HFF-Myc (cell line): ENCODE measurements around the gene TFB2M.

ENCODE experiments used
- DNase-seq: peaks from one replicate; pipeline ENCODE4 v3.0.0-alpha.2; 2011; ENCODE audit warnings: low read depth; ENCODE audit errors: extremely low read depth
- H3K4me3 ChIP-seq: replicated peaks from 2 replicates; pipeline ENCODE4 v1.5.1; 2011; ENCODE audit warnings: low read depth, mild to moderate bottlenecking, control low read depth, low read length
- CTCF ChIP-seq: IDR thresholded peaks from 2 replicates; pipeline ENCODE4 v1.5.1; 2012; ENCODE audit warnings: mild to moderate bottlenecking, low read depth, low read length, control low read depth; ENCODE audit errors: missing control alignments

Gene TFB2M

GRCh38 chr1:246526915-246527314, 39.1 kb downstream of the TFB2M start:
- no peak for TF ChIP-seq CTCF
- no peak for DNase-seq
- no peak overlapping the region for H3K4me3 ChIP-seq

DNA sequence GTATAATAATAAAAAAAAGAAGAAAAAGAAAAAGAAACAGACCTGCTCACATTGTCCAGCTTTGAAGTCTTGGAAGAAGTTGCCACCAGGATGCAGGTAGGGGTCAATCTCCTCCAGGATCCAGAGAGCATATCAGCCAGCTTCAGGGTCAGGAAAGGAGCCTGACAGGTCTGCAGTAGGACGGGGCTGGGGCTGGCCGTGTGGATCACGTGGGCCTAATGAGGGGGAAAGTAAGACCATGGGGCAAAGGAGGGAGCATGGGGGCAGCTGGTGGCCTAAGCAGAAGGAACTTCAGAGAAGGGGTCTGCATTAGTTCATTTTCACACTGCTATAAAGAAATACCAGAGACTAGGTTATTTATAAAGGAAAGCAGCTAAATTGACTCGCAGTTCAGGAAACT, 39.7 kb downstream of the TFB2M start:
- TF ChIP-seq CTCF: no peak
- DNase-seq: no peak
- H3K4me3 ChIP-seq: no peak overlapping the region

DNA sequence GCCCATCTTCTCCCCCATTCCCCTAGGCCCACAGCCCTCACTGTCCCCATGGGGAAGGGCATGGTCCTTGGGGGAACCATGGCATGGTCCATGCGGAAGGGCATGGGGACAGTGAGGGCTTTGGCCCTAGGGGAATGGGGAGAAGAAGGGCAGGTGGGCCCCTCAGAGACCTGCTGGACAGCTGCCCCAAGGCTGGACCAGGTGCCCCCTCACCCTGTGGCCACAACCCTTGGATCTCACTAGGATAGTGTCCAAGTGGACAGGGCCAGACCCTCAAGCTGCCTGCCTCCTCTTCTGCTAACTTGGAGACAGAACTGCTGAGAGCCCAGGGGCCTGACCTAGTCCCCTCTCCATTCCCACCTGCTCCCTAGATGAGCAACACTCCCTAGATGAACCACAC, 46.5 kb downstream of the TFB2M start:
- H3K4me3 ChIP-seq: no peak overlapping the region
- no peak for DNase-seq
- TF ChIP-seq CTCF: no peak

DNA sequence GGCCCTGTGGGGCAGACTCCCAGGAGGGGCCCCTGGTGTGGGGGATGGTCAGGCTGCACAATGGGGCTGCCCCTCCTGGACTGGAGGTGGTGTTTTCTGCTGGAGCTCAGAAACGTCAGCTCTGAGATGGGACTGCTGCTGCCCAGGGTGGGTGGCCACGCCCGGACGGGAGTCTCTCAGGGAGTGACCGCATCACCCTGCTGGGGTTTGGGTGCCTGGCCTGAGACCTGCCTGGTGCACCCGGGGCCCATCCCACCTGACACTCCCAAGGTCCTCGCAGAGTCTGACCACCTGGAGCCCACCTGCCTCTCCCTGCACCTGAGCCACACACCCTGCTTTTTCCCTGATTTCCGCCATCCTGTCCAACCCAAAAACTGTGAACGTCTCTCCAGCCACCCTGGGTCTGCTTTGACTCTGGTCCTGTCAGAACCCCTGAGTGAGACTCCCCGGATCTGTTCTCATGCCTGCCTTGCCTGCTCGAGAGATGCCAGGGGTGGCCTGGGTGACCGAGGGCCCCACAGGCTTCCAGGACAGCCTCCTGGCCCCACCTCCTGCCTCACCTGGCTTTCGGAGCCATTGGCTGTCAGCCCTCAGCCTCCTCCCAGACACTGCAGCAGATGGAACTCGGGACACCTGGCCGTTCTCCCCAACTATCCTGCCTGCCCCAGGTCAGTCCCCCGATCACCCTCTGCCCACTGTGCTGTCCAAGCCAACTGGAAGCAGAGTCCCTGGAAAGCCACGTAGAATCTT, 47.4 kb downstream of the TFB2M start:
- H3K4me3 ChIP-seq: no peak overlapping the region
- no peak for DNase-seq
- TF ChIP-seq CTCF: no peak

- H3K4me3 ChIP-seq: no peak overlapping the region
- DNase-seq: no peak
- no peak for TF ChIP-seq CTCF
Observed at GRCh38 chr1:246517391-246517790, 48.7 kb downstream of the TFB2M start.

- TF ChIP-seq CTCF: no peak
- no peak overlapping the region for H3K4me3 ChIP-seq
- no peak for DNase-seq
Observed at GRCh38 chr1:246516126-246516525, 49.9 kb downstream of the TFB2M start.
